Nephron progenitor cell (in vitro differentiated cells): Measurements from ENCODE around the gene HEBP1.

Experiments
- DNase-seq: peaks from one replicate; pipeline ENCODE4 v3.0.0; 2021
- H3K27ac Mint-ChIP-seq: 2 replicates; pipeline ENCODE4 v1.8.0; 2021; ENCODE audit warnings: mild to moderate bottlenecking, moderate library complexity, mixed read lengths
- H3K27me3 Mint-ChIP-seq: 2 replicates; pipeline ENCODE4 v1.8.0; 2021; ENCODE audit warnings: mild to moderate bottlenecking, low read depth, mixed read lengths; ENCODE audit not compliant: poor library complexity
- H3K36me3 Mint-ChIP-seq: 2 replicates; pipeline ENCODE4 v1.8.0; 2021; ENCODE audit warnings: low read depth, mixed read lengths
- H3K4me1 Mint-ChIP-seq: 2 replicates; pipeline ENCODE4 v1.8.0; 2021; ENCODE audit warnings: mixed read lengths
- H3K4me3 Mint-ChIP-seq: 2 replicates; pipeline ENCODE4 v1.8.0; 2021; ENCODE audit warnings: mild to moderate bottlenecking, moderate library complexity, mixed read lengths
- H3K9me3 Mint-ChIP-seq: 2 replicates; pipeline ENCODE4 v1.8.0; 2021; ENCODE audit warnings: mild to moderate bottlenecking, moderate library complexity, mixed read lengths
- TF ChIP-seq, protein P1 (sequence below): fragments of 200-600 bp; sonication (generic); IDR thresholded peaks from 2 replicates; pipeline ENCODE4 v1.5.0; 2021; ENCODE audit warnings: antibody characterized with exemption

Gene HEBP1

DNA sequence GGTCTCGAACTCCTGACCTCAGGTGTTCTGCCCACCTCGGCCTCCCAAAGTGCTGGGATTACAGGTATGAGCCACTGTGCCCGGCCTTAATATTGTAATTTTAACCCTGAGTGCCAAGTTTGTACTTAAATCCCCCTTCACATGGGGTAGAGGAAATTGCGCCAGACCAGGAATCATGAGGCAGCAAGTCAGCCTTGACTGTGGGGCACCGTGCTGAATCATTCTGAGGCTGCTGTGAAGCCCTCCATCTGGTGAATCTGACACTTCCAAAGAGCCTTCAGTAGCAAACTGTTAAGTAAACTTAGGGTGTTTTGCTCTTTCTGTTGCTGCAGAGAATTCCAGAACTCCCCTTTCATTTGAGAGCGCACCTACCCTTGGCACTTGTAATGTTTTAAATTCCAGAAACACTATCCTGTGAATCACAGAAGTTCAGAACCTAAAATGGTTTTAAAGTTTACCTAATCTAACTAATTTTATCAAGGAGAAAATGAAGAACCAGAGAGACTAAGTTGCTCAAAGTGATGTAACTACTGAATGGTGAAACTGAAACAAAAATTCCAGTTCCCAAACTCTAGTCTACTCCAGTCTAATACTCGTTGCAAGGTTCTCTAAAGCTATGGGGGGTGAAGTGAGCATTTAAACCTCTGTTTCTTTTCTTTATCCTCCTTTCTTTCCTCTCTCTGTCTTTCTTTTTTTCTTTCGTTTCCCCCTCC, 7.5 kb downstream of the HEBP1 start:
- no peak overlapping the region for H3K4me3 Mint-ChIP-seq
- H3K27ac Mint-ChIP-seq: peak overlapping the region; percentile 70
- peaks cover 6% of the 10 kb centered on the region for H3K27me3 Mint-ChIP-seq
- TF ChIP-seq, protein P1, sequence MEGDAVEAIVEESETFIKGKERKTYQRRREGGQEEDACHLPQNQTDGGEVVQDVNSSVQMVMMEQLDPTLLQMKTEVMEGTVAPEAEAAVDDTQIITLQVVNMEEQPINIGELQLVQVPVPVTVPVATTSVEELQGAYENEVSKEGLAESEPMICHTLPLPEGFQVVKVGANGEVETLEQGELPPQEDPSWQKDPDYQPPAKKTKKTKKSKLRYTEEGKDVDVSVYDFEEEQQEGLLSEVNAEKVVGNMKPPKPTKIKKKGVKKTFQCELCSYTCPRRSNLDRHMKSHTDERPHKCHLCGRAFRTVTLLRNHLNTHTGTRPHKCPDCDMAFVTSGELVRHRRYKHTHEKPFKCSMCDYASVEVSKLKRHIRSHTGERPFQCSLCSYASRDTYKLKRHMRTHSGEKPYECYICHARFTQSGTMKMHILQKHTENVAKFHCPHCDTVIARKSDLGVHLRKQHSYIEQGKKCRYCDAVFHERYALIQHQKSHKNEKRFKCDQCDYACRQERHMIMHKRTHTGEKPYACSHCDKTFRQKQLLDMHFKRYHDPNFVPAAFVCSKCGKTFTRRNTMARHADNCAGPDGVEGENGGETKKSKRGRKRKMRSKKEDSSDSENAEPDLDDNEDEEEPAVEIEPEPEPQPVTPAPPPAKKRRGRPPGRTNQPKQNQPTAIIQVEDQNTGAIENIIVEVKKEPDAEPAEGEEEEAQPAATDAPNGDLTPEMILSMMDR: no peak
- no peaks in the 10 kb centered on the region for H3K9me3 Mint-ChIP-seq
- peaks cover 16% of the 10 kb centered on the region for H3K36me3 Mint-ChIP-seq
- no peak for DNase-seq
- H3K4me1 Mint-ChIP-seq: peaks cover 35% of the 10 kb centered on the region

DNA sequence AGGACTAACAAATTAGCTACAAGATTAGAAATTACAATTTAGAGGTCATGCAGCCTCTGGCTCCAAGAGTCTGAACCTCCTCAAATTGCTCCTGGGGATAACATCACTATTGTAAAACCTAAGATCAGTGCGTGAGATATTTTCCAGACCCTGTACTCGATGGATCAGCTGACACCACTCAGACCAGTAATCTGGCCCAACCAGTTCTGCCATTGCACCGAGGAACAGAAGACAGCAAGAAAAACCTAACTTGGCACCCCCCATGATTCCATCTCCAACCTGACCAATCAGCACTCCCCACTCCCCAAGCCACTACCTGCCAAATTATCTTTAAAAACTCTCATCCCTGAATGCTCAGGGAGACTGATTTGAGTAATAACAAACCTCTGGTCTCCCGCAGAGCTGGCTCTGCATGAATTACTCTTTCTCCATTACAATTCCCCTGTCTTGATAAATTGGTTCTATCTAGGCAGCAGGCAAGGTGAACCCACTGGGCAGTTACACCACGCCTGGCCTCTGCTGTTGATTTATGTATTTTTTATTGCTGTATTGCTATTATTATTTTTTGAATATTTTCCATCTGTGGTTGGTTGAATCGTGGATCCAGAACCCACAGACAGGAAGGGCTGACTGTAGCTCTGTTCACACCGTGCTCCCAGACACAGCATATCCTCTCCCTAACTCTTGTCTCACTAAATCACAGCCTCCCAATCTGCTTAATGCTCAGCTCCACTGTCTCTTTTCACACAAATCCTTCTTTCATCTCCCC, 9.2 kb downstream of the HEBP1 start:
- H3K4me1 Mint-ChIP-seq: peaks cover 28% of the 10 kb centered on the region
- H3K4me3 Mint-ChIP-seq: no peak overlapping the region
- peaks cover 27% of the 10 kb centered on the region for H3K36me3 Mint-ChIP-seq
- H3K27me3 Mint-ChIP-seq: peaks cover 7% of the 10 kb centered on the region
- TF ChIP-seq, protein P1: no peak
- peak overlapping the region; percentile 18 for H3K27ac Mint-ChIP-seq
- DNase-seq: no peak
- H3K9me3 Mint-ChIP-seq: no peaks in the 10 kb centered on the region

DNA sequence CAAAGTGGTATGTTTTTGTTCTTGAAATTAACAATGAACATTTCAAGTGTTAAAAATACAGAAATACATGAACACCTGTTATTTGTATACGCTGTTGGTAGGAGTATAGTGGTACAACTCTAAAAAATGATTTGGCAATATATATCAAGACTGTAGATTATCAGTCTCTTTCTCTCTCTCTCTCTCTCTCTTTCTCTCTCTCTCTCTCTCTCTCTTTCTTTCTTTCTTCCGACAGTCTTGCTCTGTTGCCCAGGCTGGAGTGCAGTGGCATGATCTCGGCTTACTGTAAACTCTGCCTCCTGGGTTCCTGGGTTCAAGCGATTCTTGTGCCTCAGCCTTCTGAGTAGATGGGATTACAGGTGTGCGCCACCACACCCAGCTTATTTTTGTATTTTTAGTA, 12.6 kb downstream of the HEBP1 start:
- Mint-ChIP-seq H3K27ac (no peak overlapping the region), H3K27me3 (peaks cover 4% of the 10 kb centered on the region), H3K4me1 (peaks cover 16% of the 10 kb centered on the region), H3K9me3 (no peaks in the 10 kb centered on the region), H3K36me3 (peaks cover 32% of the 10 kb centered on the region), H3K4me3 (no peak overlapping the region)
- DNase-seq: no peak
- TF ChIP-seq, protein P1: no peak

DNA sequence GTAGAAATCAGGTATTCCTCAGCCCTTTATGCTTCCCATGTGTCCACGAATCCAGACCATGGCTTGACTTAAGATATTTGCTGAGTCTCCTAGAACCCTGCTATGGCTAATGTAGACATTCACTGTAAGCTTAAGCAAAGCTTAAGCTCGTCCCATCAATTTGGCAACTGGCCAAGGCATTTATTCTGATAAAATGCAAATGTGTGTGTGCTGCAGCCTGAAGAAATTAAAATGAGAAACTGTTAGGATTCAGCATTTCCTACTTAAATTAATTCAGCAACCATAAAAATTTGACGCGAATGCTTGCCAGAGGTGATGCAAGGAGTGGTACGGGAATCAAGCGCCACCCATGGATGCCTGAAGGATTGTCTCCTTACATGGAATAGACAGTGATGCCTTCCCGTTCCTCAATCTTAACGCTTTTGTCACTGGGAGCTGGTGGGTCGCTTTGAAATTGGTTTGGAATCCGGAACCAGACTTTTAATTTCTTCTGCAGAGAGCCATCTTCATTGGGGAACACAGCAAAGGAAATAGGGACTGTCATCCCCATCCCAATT, 13.2 kb downstream of the HEBP1 start:
- DNase-seq: no peak
- Mint-ChIP-seq H3K4me3 (no peak overlapping the region), H3K4me1 (peaks cover 13% of the 10 kb centered on the region), H3K27ac (no peak overlapping the region), H3K9me3 (no peaks in the 10 kb centered on the region), H3K36me3 (peaks cover 32% of the 10 kb centered on the region), H3K27me3 (peaks cover 4% of the 10 kb centered on the region)
- TF ChIP-seq, protein P1: no peak

DNA sequence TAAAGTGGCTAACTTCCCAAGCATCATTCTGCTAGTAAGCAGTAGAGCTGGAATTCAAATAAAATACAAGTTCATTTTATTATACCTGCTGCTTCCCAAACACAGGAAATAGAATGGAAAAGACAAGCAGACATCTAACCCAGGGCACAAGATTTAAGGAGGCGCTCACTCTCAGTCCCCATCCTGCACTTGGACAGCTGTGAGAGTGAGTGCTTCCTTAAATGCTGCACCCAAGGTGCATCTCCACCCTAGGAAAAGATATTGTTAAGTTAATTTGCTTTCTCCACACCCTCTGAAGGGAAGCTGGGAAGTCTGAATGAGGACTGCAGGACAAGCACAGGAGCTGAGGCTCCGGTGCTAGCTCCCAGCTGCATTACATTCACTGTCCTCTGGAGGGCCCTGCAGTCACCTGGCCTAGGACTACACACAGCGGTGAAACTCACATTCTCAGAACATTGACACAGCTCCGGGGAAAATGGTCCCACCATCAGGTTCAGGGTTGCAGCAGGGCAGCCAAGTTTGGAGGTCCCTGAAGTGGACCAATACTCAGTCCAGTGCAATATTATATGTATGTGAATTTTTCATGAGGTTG, 14.2 kb downstream of the HEBP1 start:
- DNase-seq: peak; percentile 26
- TF ChIP-seq, protein P1: peak; percentile 51
- peaks cover 3% of the 10 kb centered on the region for H3K4me1 Mint-ChIP-seq
- H3K36me3 Mint-ChIP-seq: peaks cover 32% of the 10 kb centered on the region
- no peak overlapping the region for H3K27ac Mint-ChIP-seq
- no peak overlapping the region for H3K4me3 Mint-ChIP-seq
- no peaks in the 10 kb centered on the region for H3K9me3 Mint-ChIP-seq
- peaks cover 4% of the 10 kb centered on the region for H3K27me3 Mint-ChIP-seq
